HEK293T (cell line): ENCODE data around the gene PDCD7.

Source experiments
- CTCF ChIA-PET: fragments of 350-600 bp; formaldehyde crosslinking; extraction: SDS; loops from one replicate; lab custom pipeline; 2021; ENCODE audit warnings: antibody characterized with exemption, inconsistent platforms; lab: Yijun Ruan, JAX
- POLR2A ChIA-PET: fragments of 350-600 bp; formaldehyde crosslinking; extraction: SDS; loops from one replicate; lab custom pipeline; 2020; ENCODE audit warnings: antibody characterized with exemption, inconsistent platforms; lab: Yijun Ruan, JAX
- DNase-seq: peaks from one replicate; pipeline ENCODE4 v3.0.0; 2012; ENCODE audit warnings: mixed read lengths; ENCODE audit errors: extremely low spot score
- ARNT ChIP-seq: fragments of 450-650 bp; IDR thresholded peaks from 2 replicates; pipeline ENCODE4 v1.6.1; 2017; ENCODE audit warnings: mild to moderate bottlenecking
- BHLHE40 ChIP-seq: fragments of 450-650 bp; IDR thresholded peaks from 2 replicates; pipeline ENCODE4 v1.6.1; 2016; ENCODE audit warnings: mild to moderate bottlenecking, moderate library complexity, borderline replicate concordance
- CTBP1 ChIP-seq: fragments of 450-650 bp; IDR thresholded peaks from 2 replicates; pipeline ENCODE4 v1.6.1; 2016; ENCODE audit warnings: borderline replicate concordance
- ELF4 ChIP-seq: fragments of 450-650 bp; IDR thresholded peaks from 2 replicates; pipeline ENCODE4 v1.6.1; 2017; ENCODE audit warnings: antibody characterized with exemption
- FOXA1 ChIP-seq: fragments of 450-650 bp; IDR thresholded peaks from 2 replicates; pipeline ENCODE4 v1.6.1; 2016; ENCODE audit warnings: mild to moderate bottlenecking
- FOXK2 ChIP-seq: fragments of 450-650 bp; IDR thresholded peaks from 2 replicates; pipeline ENCODE4 v1.6.1; 2016; ENCODE audit warnings: mild to moderate bottlenecking
- FOXM1 ChIP-seq: fragments of 450-650 bp; IDR thresholded peaks from 2 replicates; pipeline ENCODE4 v1.6.1; 2017; ENCODE audit warnings: mild to moderate bottlenecking, borderline replicate concordance
- HDGF ChIP-seq: fragments of 450-650 bp; IDR thresholded peaks from 2 replicates; pipeline ENCODE4 v1.6.1; 2017; ENCODE audit warnings: antibody characterized with exemption, borderline replicate concordance
- L3MBTL2 ChIP-seq: fragments of 450-650 bp; conservative IDR thresholded peaks from 2 replicates; pipeline ENCODE4 v1.6.1; 2016; ENCODE audit warnings: mild to moderate bottlenecking
- LEF1 ChIP-seq: fragments of 450-650 bp; IDR thresholded peaks from 2 replicates; pipeline ENCODE4 v1.6.1; 2017; ENCODE audit warnings: mild to moderate bottlenecking, borderline replicate concordance
- NFRKB ChIP-seq: fragments of 450-650 bp; IDR thresholded peaks from 2 replicates; pipeline ENCODE4 v1.6.1; 2016; ENCODE audit warnings: mild to moderate bottlenecking, moderate library complexity
- PKNOX1 ChIP-seq: fragments of 450-650 bp; IDR thresholded peaks from 2 replicates; pipeline ENCODE4 v1.6.1; 2016
- SP1 ChIP-seq: fragments of 450-650 bp; IDR thresholded peaks from 2 replicates; pipeline ENCODE4 v1.6.1; 2017
- SUZ12 ChIP-seq: fragments of 450-650 bp; IDR thresholded peaks from 2 replicates; pipeline ENCODE4 v1.6.1; 2016; ENCODE audit warnings: mild to moderate bottlenecking
- TARDBP ChIP-seq: fragments of 450-650 bp; IDR thresholded peaks from 2 replicates; pipeline ENCODE4 v1.6.1; 2016
- ZNF384 ChIP-seq: fragments of 450-650 bp; IDR thresholded peaks from 2 replicates; pipeline ENCODE4 v1.6.1; 2016

PDCD7 gene

GRCh38 chr15:65110676-65111292 lies 22.8 kb downstream of the PDCD7 start:
- ChIA-PET POLR2A (interaction anchor here (1.2 to 1.4 kb wide), 2 partner anchors 23 to 194 kb away, joined by 4 read pairs; partner anchors contain the start of genes PDCD7 and RNU5B-1), CTCF (interaction anchor here (0.7 to 0.8 kb wide), 2 partner anchors 9 to 383 kb away, joined by 4 to 5 read pairs; no protein-coding TSS in a partner anchor)
- no peak for DNase-seq
- TF ChIP-seq L3MBTL2: no peak
- no peak for TF ChIP-seq TARDBP
- no peak for TF ChIP-seq ELF4
- no peak for TF ChIP-seq ARNT
- TF ChIP-seq NFRKB: no peak
- no peak for TF ChIP-seq PKNOX1
- no peak for TF ChIP-seq FOXA1
- TF ChIP-seq FOXM1: no peak
- TF ChIP-seq LEF1: no peak
- TF ChIP-seq CTBP1: no peak
- TF ChIP-seq BHLHE40: no peak
- no peak for TF ChIP-seq SUZ12
- TF ChIP-seq FOXK2: no peak
- TF ChIP-seq SP1: no peak
- TF ChIP-seq ZNF384: no peak
- TF ChIP-seq HDGF: no peak

- TF ChIP-seq CTBP1: no peak
- TF ChIP-seq ELF4: no peak
- TF ChIP-seq ARNT: no peak
- DNase-seq: no peak
- POLR2A ChIA-PET: no interaction called here
- CTCF ChIA-PET: no interaction called here
Measured at GRCh38 chr15:65106011-65106590, 27.5 kb downstream of the PDCD7 start.

GRCh38 chr15:65105038-65105437 lies 28.6 kb downstream of the PDCD7 start:
- no peak for TF ChIP-seq FOXA1
- no peak for TF ChIP-seq HDGF
- no peak for TF ChIP-seq PKNOX1
- TF ChIP-seq L3MBTL2: no peak
- TF ChIP-seq BHLHE40: no peak
- no peak for TF ChIP-seq SUZ12
- no peak for TF ChIP-seq LEF1
- TF ChIP-seq FOXM1: no peak
- no peak for TF ChIP-seq SP1
- TF ChIP-seq TARDBP: no peak
- no peak for TF ChIP-seq FOXK2
- no peak for TF ChIP-seq ELF4
- no peak for TF ChIP-seq ZNF384
- TF ChIP-seq NFRKB: no peak
- TF ChIP-seq CTBP1: no peak
- no peak for TF ChIP-seq ARNT
- no peak for DNase-seq
- CTCF ChIA-PET: no interaction called here
- POLR2A ChIA-PET: no interaction called here

GRCh38 chr15:65102912-65103311 lies 30.7 kb downstream of the PDCD7 start:
- TF ChIP-seq LEF1 (no peak), NFRKB (no peak), PKNOX1 (no peak), BHLHE40 (no peak), HDGF (no peak), ELF4 (no peak), SUZ12 (no peak), L3MBTL2 (no peak), FOXM1 (no peak), CTBP1 (no peak), FOXK2 (no peak), ZNF384 (no peak), ARNT (no peak), FOXA1 (no peak), SP1 (no peak), TARDBP (no peak)
- POLR2A ChIA-PET: no interaction called here
- no peak for DNase-seq
- CTCF ChIA-PET: no interaction called here

GRCh38 chr15:65101891-65102708 lies 31.5 kb downstream of the PDCD7 start:
- TF ChIP-seq FOXA1: no peak
- TF ChIP-seq LEF1: no peak
- TF ChIP-seq FOXK2: no peak
- no peak for TF ChIP-seq ZNF384
- TF ChIP-seq NFRKB: no peak
- no peak for TF ChIP-seq FOXM1
- no peak for TF ChIP-seq BHLHE40
- no peak for TF ChIP-seq SP1
- no peak for TF ChIP-seq ARNT
- no peak for TF ChIP-seq L3MBTL2
- no peak for TF ChIP-seq CTBP1
- CTCF ChIA-PET: interaction anchor here (0.7 to 2.2 kb wide), 13 partner anchors 9 to 121 kb away, joined by 3 to 14 read pairs (median 5); partner anchors contain the start of gene UBAP1L
- POLR2A ChIA-PET: no interaction called here
- DNase-seq: no peak
